Activated CD4-positive, CD25-positive, alpha-beta regulatory T cell treated with anti-CD3 and anti-CD28 coated beads, Interleukin-2, amount 50 U/mL, for 72 hours (primary cell): ENCODE measurements around the gene ITIH5.

Source experiments
- DNase-seq: peaks from one replicate; pipeline ENCODE4 v3.0.0; 2021

The ITIH5 gene

GRCh38 chr10:7625836-7626235, 40.9 kb downstream of the ITIH5 start:
- DNase-seq, result no peak

DNA sequence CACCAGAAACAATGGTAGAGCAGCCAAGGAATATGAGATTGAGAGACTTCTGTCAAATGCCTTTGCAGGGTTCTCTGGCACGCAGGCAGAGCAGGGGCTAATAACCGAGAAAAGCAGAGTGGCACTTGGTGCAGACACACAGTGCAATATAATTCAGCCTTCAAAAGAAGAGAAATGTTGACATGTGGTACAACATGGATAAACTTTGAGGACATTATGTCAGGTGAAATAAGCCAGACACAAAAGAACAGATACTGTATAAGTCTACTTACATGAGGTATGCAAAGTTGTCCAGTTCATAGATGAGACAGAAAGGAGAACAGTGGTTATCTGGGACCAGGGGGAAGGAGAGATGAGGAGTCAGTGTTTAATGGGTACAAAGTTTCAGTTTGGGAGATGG, 41.8 kb downstream of the ITIH5 start:
- DNase-seq, result no peak

DNA sequence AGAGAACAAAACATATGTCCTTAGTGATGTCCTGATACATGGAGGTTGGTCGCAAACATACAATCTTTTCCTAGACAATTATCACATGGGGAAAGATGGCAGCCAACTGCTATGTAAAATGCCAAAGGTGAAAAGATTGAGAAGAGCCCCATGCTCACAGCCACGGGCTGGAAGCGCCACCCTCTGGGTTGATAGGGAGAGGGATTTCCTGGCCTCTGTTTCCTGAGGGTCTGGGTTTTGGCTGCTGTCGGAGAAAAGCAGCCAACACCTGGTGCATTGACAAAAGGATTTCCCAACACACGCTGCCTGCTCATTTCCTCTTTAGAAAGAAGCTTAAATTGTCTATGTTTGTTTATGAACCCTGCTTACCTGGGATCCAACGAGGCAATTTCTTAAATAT, 43.8 kb downstream of the ITIH5 start:
- no peak for DNase-seq

DNA sequence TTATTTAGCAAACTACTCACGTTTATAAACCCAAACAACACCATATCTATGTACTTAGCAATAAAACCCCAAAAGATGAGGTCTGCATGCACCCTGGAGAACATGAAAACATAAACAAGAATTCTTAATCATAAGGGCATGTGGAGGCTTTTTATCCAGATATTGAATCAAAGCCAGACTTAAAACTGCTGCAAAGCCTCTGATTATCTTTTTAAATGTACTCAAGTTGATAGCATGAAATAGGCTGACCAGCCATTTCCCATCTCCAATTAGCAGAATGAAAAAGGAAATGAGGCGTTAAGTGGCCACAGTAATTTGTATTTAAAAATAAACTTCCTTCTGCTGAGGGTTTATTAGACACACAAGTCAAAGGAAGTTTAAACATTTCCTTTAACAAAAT, 48.3 kb downstream of the ITIH5 start:
- no peak for DNase-seq

DNA sequence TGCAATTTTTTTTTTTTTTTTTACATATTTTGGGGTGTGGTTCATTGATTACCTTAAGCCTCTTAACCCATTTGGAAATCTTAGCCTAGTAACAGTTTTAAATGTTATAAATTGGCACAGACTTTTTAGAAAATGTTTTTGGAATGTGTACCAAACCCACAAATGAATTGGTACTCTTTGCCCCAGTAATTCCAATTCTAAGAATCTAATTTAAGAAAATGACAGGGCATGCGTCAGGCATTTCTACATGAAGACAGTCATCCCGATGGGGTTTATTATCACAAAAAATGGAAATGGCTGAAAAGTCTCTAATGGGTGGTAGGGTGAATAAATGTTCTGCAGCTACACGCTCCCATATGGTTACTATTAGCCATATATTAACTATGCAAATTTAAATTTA, 54.9 kb downstream of the ITIH5 start:
- no peak for DNase-seq

DNA sequence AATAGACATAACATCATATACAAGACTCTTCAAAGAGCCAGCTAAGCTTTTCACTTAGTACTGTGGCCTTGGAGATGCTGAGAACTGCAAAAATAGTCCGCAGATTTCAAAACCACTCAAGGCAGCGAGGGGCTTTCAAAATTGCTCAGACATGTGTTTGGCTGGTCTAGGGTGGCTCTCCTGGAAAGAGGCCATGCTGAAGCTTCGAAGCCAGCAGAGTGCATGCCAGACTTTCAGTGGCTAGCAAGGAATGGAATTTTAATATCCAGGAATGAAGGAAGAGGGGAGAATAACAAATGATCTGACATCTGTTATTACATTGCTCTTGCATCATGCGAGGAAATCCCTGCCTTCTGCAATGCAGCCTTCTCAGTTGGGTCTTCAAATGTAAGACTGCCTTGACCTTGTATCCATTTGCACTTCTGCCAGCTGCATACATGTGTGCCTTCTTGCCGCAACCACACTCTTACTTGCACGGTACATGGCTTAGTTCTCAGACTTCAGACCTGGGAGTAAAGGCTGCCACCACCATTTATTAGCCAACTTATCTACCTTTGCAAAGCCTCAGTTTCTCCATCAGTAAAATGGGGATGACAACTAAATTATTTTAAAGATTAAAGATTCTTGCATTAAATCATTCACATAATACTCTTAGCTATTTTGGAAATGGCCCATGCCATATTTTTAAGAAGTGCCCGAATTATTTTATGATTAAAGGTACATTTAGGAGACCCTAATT, 55.9 kb downstream of the ITIH5 start:
- no peak for DNase-seq

- DNase-seq, result no peak
These were observed 56.7 kb downstream of the ITIH5 start for GRCh38 chr10:7610026-7610425.

GRCh38 chr10:7609556-7609955, 57.2 kb downstream of the ITIH5 start:
- DNase-seq, result no peak

DNA sequence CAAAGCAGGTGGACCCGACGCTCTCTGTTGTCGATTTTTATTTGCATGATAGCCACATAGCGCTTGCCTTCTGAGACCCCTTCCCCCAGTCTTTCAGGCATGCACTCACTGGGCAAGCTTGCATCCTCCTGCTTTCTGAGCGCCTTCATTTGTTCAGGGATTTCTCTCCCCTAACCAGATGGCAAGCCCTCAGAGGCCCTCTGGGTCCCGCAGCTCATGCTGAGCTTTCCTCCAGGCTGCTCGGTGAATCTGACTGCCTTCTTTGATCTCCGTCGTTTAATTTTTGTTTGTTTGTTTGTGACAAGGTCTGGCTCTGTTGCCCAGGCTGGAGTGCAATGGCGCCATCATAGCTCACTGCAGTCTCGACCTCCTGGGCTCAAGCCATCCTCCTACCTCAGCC, 58.8 kb downstream of the ITIH5 start:
- DNase-seq, result no peak

- no peak for DNase-seq
These were observed 59.8 kb downstream of the ITIH5 start for GRCh38 chr10:7606951-7607404.

DNA sequence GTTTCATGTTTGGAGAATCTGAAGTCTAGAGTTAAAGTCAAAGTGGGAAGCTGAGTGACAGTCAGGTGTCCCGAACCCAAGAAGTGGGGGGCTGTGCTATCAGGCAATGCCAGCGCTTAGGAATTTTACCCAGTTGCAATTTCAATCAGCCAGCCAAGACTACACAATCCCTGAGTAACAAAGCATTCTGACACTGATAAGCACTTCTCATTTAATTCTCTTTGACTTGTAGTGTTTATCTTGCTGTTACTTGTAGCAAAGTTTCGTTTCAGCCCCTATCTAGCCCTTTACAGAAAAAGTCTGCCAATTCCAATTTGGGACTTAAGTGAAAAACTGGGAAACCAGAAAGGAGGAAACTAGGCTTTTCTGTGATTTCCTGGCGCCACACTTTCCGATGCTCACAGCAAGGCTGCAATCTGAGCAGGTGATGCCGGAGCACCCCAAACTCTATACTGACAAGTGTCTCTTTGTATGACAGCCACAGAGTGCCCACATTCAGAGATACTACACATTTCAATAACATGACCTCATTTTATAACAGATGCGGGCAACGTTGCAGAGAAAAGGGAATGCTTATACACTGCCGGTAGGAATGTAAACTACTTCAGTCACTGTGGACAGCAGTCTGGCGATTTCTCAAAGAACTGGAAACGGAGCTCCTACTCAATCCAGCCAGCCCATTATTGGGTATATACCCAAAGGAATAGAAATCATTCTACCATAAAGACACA, 61.0 kb downstream of the ITIH5 start:
- DNase-seq, result no peak

DNA sequence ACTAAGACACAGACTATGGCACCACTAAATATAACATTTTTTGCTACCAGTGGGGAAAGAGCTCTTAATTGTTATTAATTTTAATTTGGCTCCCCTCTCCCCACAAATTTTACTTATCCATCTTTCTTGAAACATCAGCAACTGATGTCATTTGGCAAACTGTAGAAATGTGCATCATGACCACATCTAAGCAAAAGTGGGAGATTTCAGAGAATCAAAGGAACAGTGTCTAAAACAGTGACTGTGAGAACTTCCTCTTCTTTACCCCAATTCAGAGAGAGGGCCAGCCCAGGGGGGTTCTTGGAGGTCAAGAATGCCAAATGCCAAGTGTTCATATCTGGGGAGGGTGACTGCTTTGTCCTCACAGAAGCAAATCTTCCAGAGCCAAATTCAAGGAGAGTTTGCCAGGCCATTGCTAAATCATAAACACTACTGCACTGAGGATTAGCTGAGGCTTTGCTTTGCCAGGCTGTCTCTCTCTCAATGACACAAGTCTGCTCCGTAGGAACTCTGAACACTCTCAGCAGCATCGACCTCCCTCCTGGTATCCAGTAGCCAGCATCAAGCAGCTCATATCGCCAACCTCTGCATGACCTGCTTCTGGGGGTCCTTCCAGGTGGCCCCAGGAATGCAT, 65.6 kb downstream of the ITIH5 start:
- no peak for DNase-seq

DNA sequence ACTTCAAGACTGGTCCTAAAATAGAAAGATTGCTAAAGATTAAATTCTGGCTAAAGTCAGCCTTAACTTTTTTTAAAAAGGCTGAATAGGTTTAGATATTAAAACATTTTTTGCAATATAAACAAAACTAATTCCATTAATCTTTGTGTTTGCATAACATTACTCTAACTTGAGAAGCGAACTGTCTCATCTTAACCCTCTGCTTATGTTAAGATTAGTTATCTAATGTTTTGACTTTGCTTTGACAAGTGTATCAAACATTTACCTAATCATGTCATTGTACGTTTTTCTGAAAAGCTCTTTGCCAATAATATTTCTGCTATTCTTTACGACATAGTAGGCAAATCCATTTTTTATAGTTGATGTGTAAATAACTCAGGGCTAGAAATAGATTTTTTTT, 68.0 kb downstream of the ITIH5 start:
- DNase-seq, result no peak

GRCh38 chr10:7596356-7596755, 70.4 kb downstream of the ITIH5 start:
- DNase-seq, result no peak

DNA sequence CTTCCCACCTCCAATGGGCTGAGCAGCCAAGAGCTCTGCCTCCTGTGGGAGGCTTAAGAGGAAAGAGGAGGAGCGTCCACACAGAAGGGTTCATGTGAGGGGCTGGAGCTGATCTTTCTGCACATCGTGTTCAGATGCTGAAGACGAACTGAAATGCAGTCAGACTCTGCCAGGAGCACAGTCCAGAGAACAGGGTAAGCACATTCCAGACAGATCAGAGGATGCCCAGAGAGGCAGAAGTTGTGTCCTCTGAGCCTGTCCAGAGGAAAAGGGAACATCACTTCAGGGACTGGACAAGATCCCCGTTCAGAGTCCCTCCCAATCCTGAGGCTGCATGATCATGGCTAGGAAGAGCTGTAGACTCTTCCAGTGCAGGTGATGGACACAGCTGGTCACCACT, 72.9 kb downstream of the ITIH5 start:
- no peak for DNase-seq

GRCh38 chr10:7593063-7593462, 73.7 kb downstream of the ITIH5 start:
- no peak for DNase-seq

DNA sequence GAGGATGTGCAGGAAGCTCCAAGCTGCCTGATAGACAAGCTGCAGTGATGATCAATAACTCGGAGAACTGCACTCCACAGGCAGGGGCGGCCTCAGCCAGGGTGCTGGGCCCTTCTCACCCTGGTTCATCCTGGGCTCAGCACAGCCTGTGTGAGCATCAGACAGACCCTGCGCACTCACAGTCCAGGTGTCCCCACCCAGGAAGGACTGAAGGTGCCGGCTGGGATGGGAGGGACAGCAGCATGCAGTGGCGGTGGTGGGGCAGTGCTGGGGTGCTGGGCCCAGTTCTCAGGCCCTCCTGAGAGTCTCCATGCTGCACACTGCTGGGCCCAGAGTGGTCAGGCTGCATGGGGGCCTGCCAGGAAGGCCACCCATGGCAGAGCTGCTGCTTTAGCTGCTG, 74.1 kb downstream of the ITIH5 start:
- no peak for DNase-seq

DNA sequence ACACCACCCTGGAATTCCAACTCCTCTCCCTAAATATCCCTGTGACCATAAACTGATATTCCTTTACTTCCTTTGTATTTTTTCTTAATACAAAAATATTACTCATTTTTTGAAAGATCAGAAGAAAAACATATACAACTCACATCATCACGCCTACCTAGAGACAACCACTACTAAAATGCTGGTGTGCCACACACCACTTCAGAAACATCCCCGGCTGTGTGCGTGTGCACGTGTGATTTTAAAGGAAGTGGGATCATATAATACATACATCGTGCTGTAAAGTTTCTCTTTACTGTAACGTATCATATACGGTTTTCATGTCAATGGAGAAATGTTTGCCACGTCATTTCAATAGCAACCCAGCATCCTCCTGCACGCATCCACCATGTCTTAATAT, 76.5 kb downstream of the ITIH5 start:
- DNase-seq, result no peak

DNA sequence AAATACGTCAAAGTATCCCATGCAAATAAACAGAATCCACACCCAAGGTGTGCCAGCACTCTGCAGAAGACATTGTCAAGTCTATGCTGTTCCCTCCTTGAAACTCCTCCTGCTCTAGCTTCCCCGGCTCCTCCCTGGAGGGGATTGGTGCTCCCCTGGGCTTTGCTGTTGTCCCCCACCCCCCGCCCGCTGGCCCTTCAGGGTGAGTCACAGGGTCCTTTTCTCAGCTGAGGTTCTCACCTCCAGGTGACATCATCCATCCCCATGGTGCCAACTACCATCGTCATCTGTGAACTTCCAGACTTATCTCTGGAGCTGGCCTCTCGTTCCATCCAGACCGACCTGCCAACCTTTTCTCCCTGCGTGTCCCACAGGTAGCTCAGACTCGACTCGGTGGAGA, 77.0 kb downstream of the ITIH5 start:
- DNase-seq, result no peak

DNA sequence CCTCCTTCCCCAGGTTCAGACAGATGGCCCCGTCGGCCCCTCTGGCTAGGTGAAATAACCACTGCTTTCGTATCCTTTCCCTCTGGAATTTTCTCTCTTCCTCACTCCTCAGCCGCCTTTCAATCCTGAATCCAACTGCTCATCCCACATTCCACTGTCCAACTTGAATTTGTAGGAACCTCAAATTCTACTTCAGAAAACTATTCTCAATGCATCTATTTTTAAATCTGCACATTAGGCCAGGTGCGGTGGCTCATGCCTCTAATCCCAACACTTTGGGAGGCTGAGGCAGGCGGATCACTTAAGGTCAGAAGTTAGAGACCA, 78.9 kb downstream of the ITIH5 start:
- DNase-seq, result no peak

DNA sequence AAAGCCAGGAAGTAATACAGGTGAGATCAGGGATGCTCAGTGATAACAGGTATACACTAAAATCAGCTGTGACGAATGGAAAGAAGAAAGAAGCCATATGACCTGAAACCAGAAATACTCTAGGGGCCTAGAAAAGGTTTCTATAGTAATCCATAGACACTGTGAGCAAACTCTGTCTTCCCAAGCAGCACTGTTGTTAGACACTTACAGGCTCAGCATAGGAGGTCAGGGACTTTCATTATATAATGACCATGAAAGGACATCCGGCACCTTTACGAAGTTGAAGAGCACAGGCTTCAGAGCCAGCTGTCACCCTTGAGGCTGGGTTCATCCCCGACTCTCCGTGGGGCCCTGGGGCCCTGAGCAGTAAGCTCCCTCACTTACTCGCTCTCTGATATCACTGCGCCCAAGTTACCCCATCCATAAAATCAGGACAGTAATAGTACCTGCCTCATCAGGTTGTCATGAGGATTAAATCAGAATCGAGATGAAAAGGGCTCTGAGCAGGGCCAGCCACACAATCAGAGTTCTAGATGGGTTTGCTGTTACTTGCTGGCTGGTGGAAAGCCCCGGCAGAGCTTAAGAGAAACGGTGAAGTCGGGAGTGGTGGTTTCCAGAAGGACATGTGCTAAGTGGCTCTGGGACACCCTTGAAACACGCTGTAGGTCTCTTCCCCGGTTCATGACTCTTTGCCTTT, 79.5 kb downstream of the ITIH5 start:
- DNase-seq, result no peak

- DNase-seq, result no peak
These were observed 81.5 kb downstream of the ITIH5 start for GRCh38 chr10:7585228-7585627.

DNA sequence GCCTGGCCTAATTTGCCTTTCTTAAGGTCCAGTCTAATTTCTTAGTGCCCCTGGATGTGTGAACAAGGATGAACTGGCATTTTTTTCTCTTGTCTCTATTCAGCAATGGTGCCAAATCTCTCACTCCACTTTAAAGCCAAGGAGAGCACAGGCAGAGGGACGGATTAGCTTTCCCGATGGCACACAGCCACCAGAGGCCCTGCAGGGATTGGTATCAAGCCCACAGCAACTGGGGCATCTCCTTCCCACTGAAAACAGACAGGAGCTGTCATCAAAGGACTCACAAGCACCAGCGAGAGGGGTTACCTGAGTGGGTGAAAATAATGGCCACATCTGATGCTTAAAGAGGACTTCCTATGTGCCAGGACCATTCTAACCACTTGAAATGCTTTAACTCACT, 83.1 kb downstream of the ITIH5 start:
- no peak for DNase-seq

- no peak for DNase-seq
These were observed 86.2 kb downstream of the ITIH5 start for GRCh38 chr10:7580520-7580919.
